GM21576 (cell line): Measurements from ENCODE around the gene HEXD.
A peak's percentile ranks its signal among the peaks of the same experiment; 100 is the strongest.
"Not testable (repeated sequence)": the region's sequence is repeated elsewhere in the genome, so short reads cannot be mapped to it uniquely, and the experiment has no call there.

Experiments used
- ATAC-seq: cut with Tn5 transposase; IDR thresholded peaks from one replicate; pipeline ENCODE4 v1.9.1; 2021; ENCODE audit warnings: mild to moderate bottlenecking, moderate library complexity; ENCODE audit not compliant: unreplicated experiment

The HEXD gene

GRCh38 chr17:82394278-82394677, 23.9 kb upstream of the HEXD start:
- no peak for ATAC-seq

GRCh38 chr17:82396601-82397435, 21.3 kb upstream of the HEXD start:
- no peak for ATAC-seq

- no peak for ATAC-seq
These were observed 20.5 kb upstream of the HEXD start for GRCh38 chr17:82397449-82398335.

GRCh38 chr17:82399041-82399441, 19.1 kb upstream of the HEXD start:
- ATAC-seq: no peak

- no peak for ATAC-seq
These were observed 18.5 kb upstream of the HEXD start for GRCh38 chr17:82399601-82400101.

- ATAC-seq: no peak
These were observed 17.9 kb upstream of the HEXD start for GRCh38 chr17:82400206-82400605.

GRCh38 chr17:82400830-82401229, 17.3 kb upstream of the HEXD start:
- peak; percentile 55 for ATAC-seq

GRCh38 chr17:82402865-82403264, 15.3 kb upstream of the HEXD start:
- no peak for ATAC-seq

- ATAC-seq: no peak
These were observed 14.2 kb upstream of the HEXD start for GRCh38 chr17:82403662-82404660.

- ATAC-seq: no peak
These were observed 13.1 kb upstream of the HEXD start for GRCh38 chr17:82405051-82405450.

- ATAC-seq: no peak
These were observed 11.9 kb upstream of the HEXD start for GRCh38 chr17:82406131-82406671.

- ATAC-seq: no peak
These were observed 10.9 kb upstream of the HEXD start for GRCh38 chr17:82407255-82407654.

- ATAC-seq: no peak
These were observed 9.7 kb upstream of the HEXD start for GRCh38 chr17:82408288-82408937.

GRCh38 chr17:82408938-82409318, 9.2 kb upstream of the HEXD start:
- ATAC-seq: no peak

GRCh38 chr17:82410014-82410716, 8.0 kb upstream of the HEXD start:
- no peak for ATAC-seq

GRCh38 chr17:82411396-82412053, 6.6 kb upstream of the HEXD start:
- no peak for ATAC-seq

- ATAC-seq: not testable (repeated sequence)
These were observed 6.1 kb upstream of the HEXD start for GRCh38 chr17:82412081-82412480.
